Endothelial cell (in vitro differentiated cells): Measurements from ENCODE around the gene WDR93. TPM values are rescaled to one million over a fixed set of nuclear protein-coding genes. Genes with fewer than 3 reads are reported as not detected.

ENCODE experiments used
- DNase-seq: peaks from one replicate; pipeline ENCODE4 v3.0.0; 2021; ENCODE audit warnings: low spot score
- H3K27ac Mint-ChIP-seq: one replicate; pipeline ENCODE4 v1.8.0; 2021; ENCODE audit warnings: mixed read lengths, inconsistent platforms; ENCODE audit not compliant: unreplicated experiment
- H3K27me3 Mint-ChIP-seq: one replicate; pipeline ENCODE4 v1.8.0; 2021; ENCODE audit warnings: mild to moderate bottlenecking, moderate library complexity, mixed read lengths, inconsistent platforms; ENCODE audit not compliant: unreplicated experiment
- H3K36me3 Mint-ChIP-seq: one replicate; pipeline ENCODE4 v1.8.0; 2021; ENCODE audit warnings: mild to moderate bottlenecking, low read depth, mixed read lengths, inconsistent platforms; ENCODE audit not compliant: unreplicated experiment
- H3K4me1 Mint-ChIP-seq: one replicate; pipeline ENCODE4 v1.8.0; 2021; ENCODE audit warnings: mild to moderate bottlenecking, mixed read lengths, inconsistent platforms; ENCODE audit not compliant: unreplicated experiment
- H3K4me3 Mint-ChIP-seq: one replicate; pipeline ENCODE4 v1.8.0; 2021; ENCODE audit warnings: mild to moderate bottlenecking, mixed read lengths, inconsistent platforms; ENCODE audit not compliant: unreplicated experiment
- H3K9me3 Mint-ChIP-seq: one replicate; pipeline ENCODE4 v1.8.0; 2021; ENCODE audit warnings: mixed read lengths, inconsistent platforms; ENCODE audit not compliant: unreplicated experiment
- total RNA-seq: library from RNA; stranded (reverse); fragmentation: NEBNext Ultra II Directional; extraction: Animal tissue kit (Norgen Biotek cat#: 25700); gene quantifications from one replicate; pipeline ENCODE4 v1.2.1, GENCODE V29; 2021; ENCODE audit not compliant: unreplicated experiment
- TF ChIP-seq, protein P1 (sequence below): fragments of 200-600 bp; sonication (generic); IDR thresholded peaks from one replicate; pipeline ENCODE4 v1.5.0; 2021; ENCODE audit warnings: antibody characterized with exemption; ENCODE audit not compliant: unreplicated experiment

Gene WDR93
- total RNA-seq, 1 donor from 2014 or later: 0.13 TPM

DNA sequence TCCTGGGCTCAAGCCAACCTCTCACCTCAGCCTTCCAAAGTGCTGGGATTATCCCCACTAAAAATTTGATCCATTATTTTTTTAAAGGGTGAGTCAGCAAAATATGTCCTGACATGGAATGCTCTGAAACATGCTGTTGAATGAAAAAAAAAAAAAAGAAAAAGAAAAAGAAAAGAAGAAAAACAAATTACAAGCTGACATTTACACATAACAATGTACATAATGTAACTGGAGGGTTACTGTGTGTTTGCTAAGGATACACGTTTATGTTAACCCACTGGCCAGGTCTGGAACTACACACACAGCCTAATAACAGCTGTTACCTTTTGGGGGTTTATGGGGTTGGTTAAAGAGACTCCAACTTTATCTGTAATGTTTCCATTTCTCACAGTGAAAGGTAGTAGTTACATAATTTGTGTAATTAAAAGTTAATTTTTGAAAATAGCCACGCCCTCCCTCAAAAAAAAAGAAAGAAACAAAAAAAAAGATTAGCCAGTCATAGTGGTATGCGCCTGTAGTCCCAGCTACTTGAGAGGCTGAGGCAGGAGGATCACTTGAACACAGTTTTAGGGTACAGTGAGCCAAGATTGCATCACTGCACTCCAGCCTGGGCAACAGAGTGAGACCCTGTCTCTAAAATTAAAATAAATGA, 82.4 kb downstream of the WDR93 start:
- no peak overlapping the region for H3K4me3 Mint-ChIP-seq
- no peaks in the 10 kb centered on the region for H3K4me1 Mint-ChIP-seq
- no peaks in the 10 kb centered on the region for H3K9me3 Mint-ChIP-seq
- TF ChIP-seq, protein P1, sequence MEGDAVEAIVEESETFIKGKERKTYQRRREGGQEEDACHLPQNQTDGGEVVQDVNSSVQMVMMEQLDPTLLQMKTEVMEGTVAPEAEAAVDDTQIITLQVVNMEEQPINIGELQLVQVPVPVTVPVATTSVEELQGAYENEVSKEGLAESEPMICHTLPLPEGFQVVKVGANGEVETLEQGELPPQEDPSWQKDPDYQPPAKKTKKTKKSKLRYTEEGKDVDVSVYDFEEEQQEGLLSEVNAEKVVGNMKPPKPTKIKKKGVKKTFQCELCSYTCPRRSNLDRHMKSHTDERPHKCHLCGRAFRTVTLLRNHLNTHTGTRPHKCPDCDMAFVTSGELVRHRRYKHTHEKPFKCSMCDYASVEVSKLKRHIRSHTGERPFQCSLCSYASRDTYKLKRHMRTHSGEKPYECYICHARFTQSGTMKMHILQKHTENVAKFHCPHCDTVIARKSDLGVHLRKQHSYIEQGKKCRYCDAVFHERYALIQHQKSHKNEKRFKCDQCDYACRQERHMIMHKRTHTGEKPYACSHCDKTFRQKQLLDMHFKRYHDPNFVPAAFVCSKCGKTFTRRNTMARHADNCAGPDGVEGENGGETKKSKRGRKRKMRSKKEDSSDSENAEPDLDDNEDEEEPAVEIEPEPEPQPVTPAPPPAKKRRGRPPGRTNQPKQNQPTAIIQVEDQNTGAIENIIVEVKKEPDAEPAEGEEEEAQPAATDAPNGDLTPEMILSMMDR: no peak
- peaks cover 4% of the 10 kb centered on the region for H3K36me3 Mint-ChIP-seq
- no peaks in the 10 kb centered on the region for H3K27me3 Mint-ChIP-seq
- no peak for DNase-seq
- no peak overlapping the region for H3K27ac Mint-ChIP-seq

GRCh38 chr15:89774492-89774891, 83.9 kb downstream of the WDR93 start:
- H3K9me3 Mint-ChIP-seq: no peaks in the 10 kb centered on the region
- H3K27me3 Mint-ChIP-seq: no peaks in the 10 kb centered on the region
- no peak overlapping the region for H3K27ac Mint-ChIP-seq
- H3K36me3 Mint-ChIP-seq: no peaks in the 10 kb centered on the region
- TF ChIP-seq, protein P1: no peak
- H3K4me1 Mint-ChIP-seq: no peaks in the 10 kb centered on the region
- no peak for DNase-seq
- H3K4me3 Mint-ChIP-seq: no peak overlapping the region

GRCh38 chr15:89775815-89776214, 85.2 kb downstream of the WDR93 start:
- DNase-seq: no peak

DNA sequence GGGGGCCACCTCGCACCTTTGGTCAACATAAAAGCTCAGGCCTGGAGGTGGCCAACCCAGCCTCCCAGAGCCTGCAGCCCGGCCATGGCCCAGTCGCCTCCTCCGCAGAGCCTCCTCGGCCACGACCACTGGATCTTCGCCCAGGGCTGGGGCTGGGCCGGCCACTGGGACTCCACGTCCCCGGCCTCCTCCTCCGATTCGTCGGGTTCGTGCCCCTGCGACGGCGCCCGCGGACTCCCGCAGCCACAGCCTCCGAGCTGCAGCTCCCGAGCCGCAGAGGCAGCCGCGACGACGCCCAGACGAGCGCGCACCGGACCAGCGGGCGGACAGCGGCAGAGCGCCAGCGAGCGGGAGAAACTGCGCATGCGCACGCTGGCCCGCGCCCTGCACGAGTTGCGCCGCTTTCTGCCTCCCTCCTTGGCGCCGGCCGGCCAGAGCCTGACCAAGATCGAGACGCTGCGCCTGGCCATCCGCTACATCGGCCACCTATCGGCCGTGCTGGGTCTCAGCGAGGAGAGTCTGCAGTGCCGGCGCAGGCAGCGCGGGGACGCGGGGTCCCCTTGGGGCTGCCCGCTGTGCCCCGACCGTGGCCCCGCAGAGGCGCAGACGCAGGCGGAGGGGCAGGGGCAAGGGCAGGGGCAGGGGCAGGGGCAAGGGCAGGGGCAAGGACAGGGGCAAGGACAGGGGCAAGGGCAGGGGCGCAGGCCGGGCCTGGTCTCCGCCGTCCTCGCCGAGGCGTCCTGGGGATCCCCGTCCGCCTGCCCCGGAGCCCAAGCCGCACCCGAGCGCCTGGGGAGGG, 85.9 kb downstream of the WDR93 start, which contains the start of gene MESP2:
MESP2 (plus strand) TSS at position 59 of the 799 bp plus-strand sequence; CDS start at position 85, 26 bp downstream.
- DNase-seq: peak; percentile 83
- Mint-ChIP-seq H3K4me3 (no peak within 1 kb of the TSS), H3K36me3 (peaks cover 3% of the 10 kb centered on the region), H3K9me3 (no peaks in the 10 kb centered on the region), H3K27me3 (peaks cover 4% of the 10 kb centered on the region), H3K4me1 (no peaks in the 10 kb centered on the region), H3K27ac (no peak within 1 kb of the TSS)
- TF ChIP-seq, protein P1: peak; percentile 27

More at GRCh38 chr15:89775815-89776214, 85.2 kb downstream of the WDR93 start:
- Mint-ChIP-seq H3K36me3 (peaks cover 3% of the 10 kb centered on the region), H3K4me3 (no peak overlapping the region), H3K4me1 (no peaks in the 10 kb centered on the region), H3K27me3 (peaks cover 4% of the 10 kb centered on the region), H3K27ac (no peak overlapping the region), H3K9me3 (no peaks in the 10 kb centered on the region)
- TF ChIP-seq, protein P1: no peak
